HFF-Myc (cell line): Measurements from ENCODE around the gene JAK3.

Source experiments
- DNase-seq: peaks from one replicate; pipeline ENCODE4 v3.0.0-alpha.2; 2011; ENCODE audit warnings: low read depth; ENCODE audit errors: extremely low read depth
- H3K4me3 ChIP-seq: replicated peaks from 2 replicates; pipeline ENCODE4 v1.5.1; 2011; ENCODE audit warnings: low read depth, mild to moderate bottlenecking, control low read depth, low read length
- CTCF ChIP-seq: IDR thresholded peaks from 2 replicates; pipeline ENCODE4 v1.5.1; 2012; ENCODE audit warnings: mild to moderate bottlenecking, low read depth, low read length, control low read depth; ENCODE audit errors: missing control alignments

Gene JAK3

GRCh38 chr19:17871878-17872250 lies 24.1 kb upstream of the JAK3 start, which contains the start of gene SLC5A5:
Gene SLC5A5 (plus strand): TSS chr19:17871945. CDS start chr19:17872320, 375 bp downstream.
- no peak within 1 kb of the TSS for H3K4me3 ChIP-seq
- no peak for DNase-seq
- TF ChIP-seq CTCF: no peak

GRCh38 chr19:17871032-17871877 lies 23.5 kb upstream of the JAK3 start:
- H3K4me3 ChIP-seq: no peak overlapping the region
- no peak for TF ChIP-seq CTCF
- no peak for DNase-seq

- no peak overlapping the region for H3K4me3 ChIP-seq
- DNase-seq: no peak
- no peak for TF ChIP-seq CTCF
Observed at GRCh38 chr19:17869114-17869608, 21.4 kb upstream of the JAK3 start.

GRCh38 chr19:17868669-17869068 lies 20.9 kb upstream of the JAK3 start:
- DNase-seq: no peak
- H3K4me3 ChIP-seq: no peak overlapping the region
- no peak for TF ChIP-seq CTCF

- DNase-seq: no peak
- no peak overlapping the region for H3K4me3 ChIP-seq
- TF ChIP-seq CTCF: no peak
Observed at GRCh38 chr19:17866964-17867486, 19.2 kb upstream of the JAK3 start.

- H3K4me3 ChIP-seq: no peak overlapping the region
- no peak for DNase-seq
- TF ChIP-seq CTCF: no peak
Observed at GRCh38 chr19:17866312-17866963, 18.7 kb upstream of the JAK3 start.
